Activated T-helper 1 cell treated with Interleukin-2 at 50 U/mL for 16 hours (primary cell): ENCODE results near the gene NOTCH4.

Experiments used
- DNase-seq: peaks from one replicate; pipeline ENCODE4 v3.0.0-alpha.2; 2020; ENCODE audit warnings: low read depth

Gene NOTCH4

GRCh38 chr6:32166411-32167061 is 57.3 kb downstream of the NOTCH4 start:
- DNase-seq, result no peak

DNA sequence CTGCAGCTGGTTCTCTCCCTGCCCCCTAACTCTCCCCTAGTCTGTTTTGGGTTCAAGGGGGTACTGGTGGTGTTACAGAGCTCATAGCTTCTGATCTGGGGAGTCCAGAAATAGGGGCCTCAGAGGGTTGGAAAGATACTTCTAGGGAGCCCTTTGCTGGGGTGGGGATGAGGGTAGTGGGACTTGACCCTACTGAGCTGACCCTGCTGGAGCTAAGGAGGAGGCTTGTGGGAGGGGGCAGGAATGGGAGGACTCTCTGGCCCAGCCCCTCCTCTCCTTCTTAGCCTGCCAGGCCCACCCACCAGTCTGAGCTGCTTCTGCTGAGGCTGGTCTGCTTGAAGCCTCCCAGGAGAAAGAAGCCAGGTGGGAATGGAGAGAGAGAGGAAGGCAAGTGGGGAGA is 59.6 kb downstream of the NOTCH4 start, which contains the start of gene EGFL8:
EGFL8 (plus strand) TSS at position 301 of the 400 bp plus-strand sequence. CDS start 1,571 bp downstream, outside the sequence.
- DNase-seq, result no peak

DNA sequence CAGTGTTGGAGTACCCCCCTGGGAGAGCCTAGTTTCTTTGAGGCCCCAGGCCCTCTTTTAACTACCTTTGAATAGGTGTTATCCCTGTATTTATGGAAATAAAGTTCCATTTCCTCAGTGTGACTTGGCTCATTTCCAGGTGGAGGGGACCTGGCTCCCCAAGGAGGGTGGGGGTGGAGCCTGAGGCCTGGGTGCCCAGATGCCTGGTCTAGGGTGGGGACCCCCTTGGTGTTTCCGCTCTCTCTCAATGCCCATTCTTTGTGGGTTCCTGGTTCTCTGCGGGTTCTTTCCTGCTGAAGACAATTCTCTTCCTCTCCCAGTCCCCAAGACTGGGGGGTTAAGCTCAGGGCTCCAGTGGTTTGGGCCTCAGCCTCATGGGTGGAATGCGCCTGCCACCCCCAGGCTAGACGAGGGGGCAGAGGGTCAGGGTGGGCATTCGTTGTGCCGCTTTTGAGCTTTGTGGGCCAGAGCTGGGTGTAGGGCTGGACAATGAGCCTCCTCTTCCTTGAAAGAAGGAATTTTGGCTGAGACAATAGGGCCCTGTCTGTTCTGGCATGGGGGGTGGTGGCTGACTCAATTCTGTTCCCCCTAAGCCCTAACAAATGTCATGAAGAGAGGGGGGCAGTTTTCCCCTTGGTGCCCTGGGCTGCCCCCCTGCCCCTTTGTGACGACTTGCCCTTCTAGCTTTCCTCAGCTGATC is 60.2 kb downstream of the NOTCH4 start:
- no peak for DNase-seq

DNA sequence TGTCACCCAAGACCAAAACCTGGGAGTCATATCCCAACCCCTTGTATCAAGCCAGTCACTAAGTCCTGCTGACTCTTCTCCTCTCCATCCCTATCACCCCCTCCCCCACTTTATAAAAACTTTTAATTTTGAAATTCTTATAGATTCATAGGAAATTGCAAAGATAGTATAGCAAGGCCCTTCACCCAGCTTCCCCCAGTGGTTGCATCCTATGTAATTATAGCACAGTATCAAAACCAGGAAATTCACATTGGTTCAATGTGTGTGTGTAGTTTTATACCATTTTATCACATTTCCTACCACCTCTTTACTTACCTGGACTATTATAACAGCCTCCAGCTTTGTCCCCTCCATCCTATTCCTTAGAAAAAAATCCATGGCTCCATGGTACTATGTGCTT is 65.8 kb downstream of the NOTCH4 start:
- DNase-seq, result no peak

DNA sequence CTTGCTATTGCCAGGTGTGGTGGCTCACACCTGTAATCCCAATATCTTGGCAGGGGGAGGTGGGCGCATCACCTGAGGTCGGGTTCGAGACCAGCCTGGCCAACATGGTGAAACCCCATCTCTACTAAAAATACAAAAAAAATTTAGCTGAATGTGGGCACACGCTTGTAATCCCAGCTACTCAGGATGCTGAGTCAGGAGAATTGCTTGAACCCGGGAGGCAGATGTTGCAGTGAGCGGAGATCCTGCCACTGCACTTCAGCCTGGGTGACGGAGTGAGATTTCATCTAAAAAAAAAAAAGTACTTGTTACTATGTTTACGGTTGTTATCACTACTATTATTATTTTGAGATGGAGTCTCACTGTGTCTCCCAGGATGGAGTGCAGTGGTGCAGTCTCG is 67.0 kb downstream of the NOTCH4 start:
- DNase-seq, result no peak

- DNase-seq, result peak; percentile 44
Measured at GRCh38 chr6:32154514-32155161, 69.2 kb downstream of the NOTCH4 start.

- DNase-seq, result peak; percentile 48
Measured at GRCh38 chr6:32153564-32154513, 70.0 kb downstream of the NOTCH4 start, which contains the start of gene PPT2. TSS of gene PPT2 (plus strand) at chr6:32154141. CDS start at chr6:32154595, 454 bp downstream.

- DNase-seq, result no peak
Measured at GRCh38 chr6:32152769-32153563, 70.9 kb downstream of the NOTCH4 start.

DNA sequence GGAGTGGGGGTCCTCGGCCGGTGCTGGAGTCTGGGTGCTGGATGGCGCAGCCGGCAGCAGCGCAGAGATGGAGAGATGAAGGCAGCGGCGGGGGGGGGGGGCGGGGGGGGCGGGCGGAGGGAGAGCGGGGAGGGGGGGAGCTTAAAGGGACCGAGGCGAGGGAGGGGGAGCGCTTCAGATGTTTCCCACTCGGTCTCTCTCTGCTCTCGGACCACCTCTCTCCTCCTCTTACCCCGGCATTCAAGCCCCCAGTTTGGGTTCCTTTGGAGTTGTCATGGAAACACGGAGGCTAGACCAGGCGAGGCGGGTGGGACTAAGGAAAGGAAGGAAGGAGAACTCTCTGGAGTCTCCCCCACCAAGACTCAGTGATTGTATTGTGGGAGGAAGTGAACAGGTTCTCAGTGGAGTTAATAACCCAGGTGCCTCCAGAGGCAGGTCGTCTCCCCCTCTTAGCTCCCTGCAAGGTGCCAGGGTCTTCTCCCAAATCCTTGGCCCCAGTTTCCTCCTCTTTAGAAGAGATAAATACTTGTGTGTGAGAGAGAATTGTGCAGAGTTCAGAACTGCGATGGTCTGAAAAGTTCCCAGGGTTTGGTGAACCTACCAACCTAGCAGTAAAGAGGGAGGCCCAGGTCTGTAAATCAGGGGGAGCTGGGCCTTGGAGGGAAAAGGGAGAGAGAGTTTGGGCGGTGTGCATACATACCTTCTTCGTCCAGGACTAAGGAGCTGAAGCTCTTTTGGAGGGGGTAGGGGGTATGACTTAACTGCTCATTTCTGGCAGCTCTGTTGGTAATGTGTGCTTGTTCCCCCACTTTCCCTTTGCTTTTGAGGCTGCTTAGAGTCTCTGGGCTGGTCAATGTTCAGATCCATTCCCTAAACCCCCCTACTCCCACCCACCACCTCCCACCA is 71.8 kb downstream of the NOTCH4 start, which contains the start of gene PRRT1:
PRRT1 (minus strand) TSS at position 77 of the 906 bp plus-strand sequence. CDS start 112 bp downstream, outside the sequence.
- DNase-seq, result no peak

DNA sequence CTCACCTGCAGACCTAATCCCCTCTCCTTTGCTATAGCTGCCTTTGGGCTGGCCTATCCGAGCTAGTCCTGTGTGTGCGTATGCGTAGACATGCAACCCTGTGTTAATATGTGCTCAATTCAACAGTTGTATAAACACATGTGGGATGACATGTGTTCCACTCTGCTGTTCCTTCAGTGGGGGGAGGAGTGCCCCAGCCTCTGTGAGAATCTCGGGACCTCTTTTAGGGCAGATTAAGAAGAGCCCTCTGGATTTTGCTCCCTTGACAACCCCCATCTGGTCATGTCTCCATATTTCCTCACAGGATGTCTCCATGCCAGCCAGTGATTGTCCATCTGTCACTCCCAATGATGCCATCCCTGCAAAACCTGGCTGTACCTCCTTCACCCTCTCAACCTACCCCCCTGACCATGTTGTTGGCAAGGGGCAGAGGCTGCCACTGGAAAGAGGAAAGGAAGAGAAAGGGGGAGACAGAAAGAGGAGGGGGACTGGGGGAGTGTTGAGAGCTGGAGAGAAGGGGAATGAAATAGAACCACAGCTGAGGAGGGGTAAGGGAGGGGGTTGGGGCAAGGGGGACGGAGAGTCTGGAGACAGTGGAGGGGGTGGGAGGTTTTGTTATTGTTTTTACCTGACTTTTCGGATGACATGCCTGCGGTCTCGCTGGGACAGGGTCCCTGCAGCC is 72.5 kb downstream of the NOTCH4 start:
- DNase-seq, result no peak

DNA sequence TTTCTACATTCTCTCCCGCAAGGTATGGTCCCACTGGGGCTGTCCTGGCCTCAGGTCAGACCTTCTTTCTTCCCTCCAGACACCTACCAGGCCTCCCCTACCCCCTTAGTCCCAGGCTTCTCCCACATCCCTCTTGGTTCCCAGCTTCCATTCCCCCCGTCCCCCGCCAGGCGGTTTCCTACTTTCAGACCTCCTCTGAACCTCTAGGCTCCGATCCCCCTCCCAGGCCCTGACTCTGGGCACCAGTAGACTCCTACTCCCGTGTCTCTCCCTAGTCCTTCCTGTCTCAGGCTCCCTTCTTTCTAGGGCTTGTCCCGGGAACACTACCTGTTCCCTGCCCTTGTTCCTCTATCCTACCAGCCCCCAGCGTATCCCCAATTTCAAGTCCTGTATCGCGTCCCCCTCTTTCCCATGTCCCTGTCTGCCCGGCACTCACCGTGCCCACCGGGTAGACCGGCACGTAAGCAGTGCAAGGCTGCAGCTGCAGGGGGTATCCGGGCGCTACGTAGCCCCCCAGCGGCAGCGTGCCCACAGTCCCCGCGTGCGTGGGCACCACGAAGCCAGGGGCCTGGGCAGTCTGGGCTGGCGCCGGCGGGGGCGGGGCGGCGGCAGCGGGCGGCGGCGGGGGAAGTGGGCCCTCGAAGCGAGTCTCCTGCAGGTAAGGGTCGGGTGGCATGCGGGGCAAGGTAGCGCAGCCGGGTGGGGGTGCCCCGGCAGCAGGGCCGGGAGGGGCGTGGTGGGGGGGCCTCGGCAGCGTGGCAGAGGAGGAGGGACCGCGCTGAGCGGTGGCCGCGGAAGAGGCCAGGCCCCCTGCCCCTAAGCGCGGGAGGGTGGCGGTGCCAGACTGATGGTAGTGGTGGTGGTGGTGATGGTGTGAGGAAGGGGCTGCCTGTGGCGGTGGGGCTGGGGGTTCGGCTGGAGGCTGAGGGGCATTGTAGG is 73.7 kb downstream of the NOTCH4 start:
- DNase-seq, result no peak

- no peak for DNase-seq
Measured at GRCh38 chr6:32149092-32149755, 74.6 kb downstream of the NOTCH4 start.

DNA sequence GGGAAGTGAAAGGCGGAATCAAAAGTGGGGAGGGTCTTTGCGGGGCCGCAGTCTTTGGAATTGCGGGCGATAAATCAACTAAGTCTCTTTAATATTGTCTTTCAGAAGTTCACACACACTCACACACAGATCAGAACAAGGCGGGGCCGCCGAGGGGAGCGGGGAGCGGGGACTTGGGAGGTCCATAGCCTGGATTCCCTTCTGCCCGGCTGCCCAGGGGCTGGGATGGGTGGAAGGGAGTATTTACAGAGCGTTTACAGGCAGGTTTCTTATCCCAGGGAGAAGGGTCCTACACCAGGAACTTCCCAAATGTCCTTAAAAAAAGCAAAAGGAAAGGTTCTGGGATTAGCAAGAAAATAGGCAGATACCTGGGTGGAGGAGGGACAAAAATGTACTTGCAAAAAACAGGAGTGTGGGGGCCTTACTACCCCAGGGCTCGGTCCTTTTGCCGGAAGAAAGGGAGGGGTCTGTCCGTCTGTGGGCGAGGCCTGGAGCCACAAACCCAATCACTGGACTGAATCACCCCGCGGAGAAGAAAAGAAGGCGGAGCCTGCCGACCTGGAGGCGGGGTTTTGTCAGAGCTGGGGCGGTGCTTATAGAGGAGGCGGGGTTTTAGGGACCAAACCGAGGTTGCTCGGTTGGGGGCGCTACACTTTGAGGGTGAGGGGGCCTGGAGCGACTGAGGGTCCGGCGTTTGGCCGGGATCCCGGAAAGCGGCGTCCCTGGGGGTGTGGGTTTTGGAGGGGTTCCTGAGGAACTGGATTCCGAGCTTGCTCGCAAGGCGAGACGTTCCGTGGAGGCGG is 75.4 kb downstream of the NOTCH4 start:
- DNase-seq, result peak; percentile 41

GRCh38 chr6:32147401-32148132 is 76.3 kb downstream of the NOTCH4 start:
- no peak for DNase-seq

- DNase-seq, result no peak
Measured at GRCh38 chr6:32146687-32147086, 77.2 kb downstream of the NOTCH4 start.

DNA sequence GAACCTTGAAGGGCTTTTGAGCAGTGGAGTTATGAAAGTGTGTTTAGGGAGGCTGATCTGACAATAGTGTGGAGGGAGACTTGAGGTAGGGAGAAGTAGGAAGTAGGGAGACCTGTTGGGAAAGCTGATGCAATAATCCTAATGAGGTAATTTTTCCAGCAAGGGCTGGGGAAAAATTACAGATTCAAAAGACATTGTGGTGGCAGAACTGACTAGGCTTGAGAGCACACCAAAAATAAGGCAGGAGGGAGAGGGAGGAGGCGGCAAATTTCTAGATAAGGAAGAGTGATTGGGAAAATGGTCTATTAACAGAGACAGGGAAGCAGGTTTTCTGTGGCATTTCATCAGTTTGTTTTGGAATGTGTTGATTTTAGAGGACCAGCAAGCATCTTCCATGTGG is 77.6 kb downstream of the NOTCH4 start:
- no peak for DNase-seq
